Neural cell (in vitro differentiated cells): ENCODE measurements around the gene USP22. TPM values are rescaled to one million over a fixed set of nuclear protein-coding genes. Genes with fewer than 3 reads are reported as not detected.

Experiments used
- H2AFZ ChIP-seq: fragments of 200-600, 300-800 bp; sonication (generic), shearing (Covaris generic); 2 replicates; pipeline ENCODE4 v1.6.0; 2014; ENCODE audit warnings: low read depth, mild to moderate bottlenecking, antibody characterized with exemption, low read length, moderate library complexity
- H3F3A ChIP-seq: fragments of 200-600 bp; shearing (Covaris generic); 2 replicates; pipeline ENCODE4 v1.6.1; 2016; ENCODE audit warnings: mild to moderate bottlenecking, moderate library complexity, mixed read lengths, antibody characterized with exemption, low read length; ENCODE audit not compliant: insufficient read depth, poor library complexity, severe bottlenecking
- H3K27ac ChIP-seq: fragments of 200-600, 300-800 bp; sonication (generic), shearing (Covaris generic); 2 replicates; pipeline ENCODE4 v1.5.1; 2014; ENCODE audit warnings: mild to moderate bottlenecking, low read length, moderate library complexity
- H3K27me3 ChIP-seq: fragments of 300-800, 200-600 bp; sonication (generic), shearing (Covaris generic); 2 replicates; pipeline ENCODE4 v1.6.0; 2014; ENCODE audit warnings: mild to moderate bottlenecking, low read depth, low read length, moderate library complexity; ENCODE audit not compliant: insufficient read depth
- H3K36me3 ChIP-seq: fragments of 300-800, 200-600 bp; sonication (generic), shearing (Covaris generic); 2 replicates; pipeline ENCODE4 v1.5.1; 2014; ENCODE audit warnings: mild to moderate bottlenecking, antibody characterized with exemption, low read length, moderate library complexity; ENCODE audit not compliant: insufficient read depth
- H3K4me2 ChIP-seq: fragments of 300-800, 200-600 bp; sonication (generic), shearing (Covaris generic); 2 replicates; pipeline ENCODE4 v1.6.0; 2014; ENCODE audit warnings: mild to moderate bottlenecking, low read length
- H3K4me3 ChIP-seq: fragments of 300-800, 200-600 bp; sonication (generic), shearing (Covaris generic); 2 replicates; pipeline ENCODE4 v1.5.1; 2014; ENCODE audit warnings: mild to moderate bottlenecking, low read length, moderate library complexity
- H3K79me2 ChIP-seq: fragments of 200-600 bp; shearing (Covaris generic); replicated peaks from 2 replicates; pipeline ENCODE4 v1.6.0; 2014; ENCODE audit warnings: mild to moderate bottlenecking, low read length, moderate library complexity; ENCODE audit not compliant: insufficient read depth
- H3K9ac ChIP-seq: fragments of 300-800, 200-600 bp; sonication (generic), shearing (Covaris generic); 2 replicates; pipeline ENCODE4 v1.6.1; 2016; ENCODE audit warnings: mild to moderate bottlenecking, low read length, mixed read lengths
- H3K9me2 ChIP-seq: fragments of 200-600 bp; shearing (Covaris generic); 2 replicates; pipeline ENCODE4 v1.6.1; 2016; ENCODE audit warnings: mild to moderate bottlenecking, low read length, mixed read lengths; ENCODE audit not compliant: insufficient read depth
- H3K9me3 ChIP-seq: fragments of 200-600, 300-800 bp; sonication (generic), shearing (Covaris generic); 2 replicates; pipeline ENCODE4 v1.6.1; 2016; ENCODE audit warnings: mild to moderate bottlenecking, mixed run types, low read length, moderate library complexity, mixed read lengths
- H4K20me1 ChIP-seq: fragments of 200-600 bp; shearing (Covaris generic); 2 replicates; pipeline ENCODE4 v1.6.1; 2016; ENCODE audit warnings: mild to moderate bottlenecking, mixed run types; ENCODE audit not compliant: insufficient read depth
- EP300 ChIP-seq: fragments of 450-650 bp; conservative IDR thresholded peaks from 2 replicates; pipeline ENCODE4 v1.6.1; 2014; ENCODE audit warnings: antibody characterized with exemption, mild to moderate bottlenecking, moderate library complexity; ENCODE audit not compliant: poor library complexity, severe bottlenecking
- EZH2 ChIP-seq: fragments of 200-600, 300-800 bp; shearing (Covaris generic), sonication (generic); IDR thresholded peaks from 2 replicates; pipeline ENCODE4 v1.6.1; 2014; ENCODE audit warnings: antibody characterized with exemption, low read length, borderline replicate concordance, mild to moderate bottlenecking; ENCODE audit not compliant: insufficient read depth, poor library complexity, severe bottlenecking
- MXI1 ChIP-seq: fragments of 450-650 bp; conservative IDR thresholded peaks from 2 replicates; pipeline ENCODE4 v1.6.1; 2014; ENCODE audit warnings: antibody characterized with exemption, mild to moderate bottlenecking; ENCODE audit not compliant: poor library complexity, severe bottlenecking
- POLR2AphosphoS5 ChIP-seq: IDR thresholded peaks from 2 replicates; pipeline ENCODE4 v1.6.1; 2012
- RAD21 ChIP-seq: fragments of 450-650 bp; conservative IDR thresholded peaks from 2 replicates; pipeline ENCODE4 v1.6.1; 2014; ENCODE audit warnings: antibody characterized with exemption, mild to moderate bottlenecking, moderate library complexity
- SMC3 ChIP-seq: fragments of 450-650 bp; conservative IDR thresholded peaks from 2 replicates; pipeline ENCODE4 v1.6.1; 2014; ENCODE audit warnings: antibody characterized with exemption, mild to moderate bottlenecking, moderate library complexity; ENCODE audit not compliant: poor library complexity
- TAF1 ChIP-seq: IDR thresholded peaks from 2 replicates; pipeline ENCODE4 v1.6.1; 2012; ENCODE audit warnings: low read depth
- polyA plus RNA-seq: library from polyadenylated mRNA; depleted of rRNA; stranded (reverse); fragments of >200 nt; gene quantifications from 2 replicates; pipeline ENCODE4 v1.2.3, GENCODE V29; 2014
- TF ChIP-seq, protein P1 (sequence below): fragments of 450-650 bp; IDR thresholded peaks from 2 replicates; pipeline ENCODE4 v1.5.1; 2014; ENCODE audit warnings: antibody characterized with exemption, mild to moderate bottlenecking, moderate library complexity; ENCODE audit not compliant: poor library complexity, severe bottlenecking
- TF ChIP-seq, protein P2 (sequence below): IDR thresholded peaks from 2 replicates; pipeline ENCODE4 v1.6.1; 2012; ENCODE audit warnings: borderline replicate concordance

The USP22 gene
- polyA plus RNA-seq, 1 donor from 2014 or later = 269 TPM

DNA sequence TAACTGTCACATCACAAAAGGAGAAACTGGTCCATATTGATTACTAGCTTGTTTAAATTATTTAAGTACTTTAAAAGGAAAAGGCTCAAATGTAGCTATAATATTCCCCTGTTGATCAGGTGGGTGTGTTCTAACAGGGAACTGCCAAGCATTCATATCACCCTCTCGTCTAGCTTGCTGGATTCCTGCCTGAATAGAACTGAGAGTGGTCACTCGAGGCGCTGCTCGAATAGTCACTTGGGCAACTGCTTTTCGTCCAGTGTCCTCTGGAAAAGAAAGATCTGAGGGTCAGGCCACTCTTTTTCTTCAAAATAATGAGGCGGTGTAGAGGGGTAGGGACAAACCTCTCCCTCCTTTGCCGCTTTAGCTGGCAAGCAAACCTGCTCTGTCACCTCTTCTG lies 36.4 kb upstream of the USP22 start:
- H3K9me3 ChIP-seq = no peaks in the 10 kb centered on the region
- H3K9ac ChIP-seq = no peak overlapping the region
- H3K27ac ChIP-seq = no peak overlapping the region
- H3K36me3 ChIP-seq = no peaks in the 10 kb centered on the region
- H4K20me1 ChIP-seq = no peaks in the 10 kb centered on the region
- no peaks in the 10 kb centered on the region for H3K27me3 ChIP-seq
- no peak overlapping the region for H3K4me2 ChIP-seq
- H3K4me3 ChIP-seq = no peak overlapping the region
- H3F3A ChIP-seq = no peaks in the 10 kb centered on the region
- no peaks in the 10 kb centered on the region for H3K79me2 ChIP-seq
- TF ChIP-seq TAF1 = no peak
- TF ChIP-seq EZH2 = no peak
- TF ChIP-seq, protein P1, sequence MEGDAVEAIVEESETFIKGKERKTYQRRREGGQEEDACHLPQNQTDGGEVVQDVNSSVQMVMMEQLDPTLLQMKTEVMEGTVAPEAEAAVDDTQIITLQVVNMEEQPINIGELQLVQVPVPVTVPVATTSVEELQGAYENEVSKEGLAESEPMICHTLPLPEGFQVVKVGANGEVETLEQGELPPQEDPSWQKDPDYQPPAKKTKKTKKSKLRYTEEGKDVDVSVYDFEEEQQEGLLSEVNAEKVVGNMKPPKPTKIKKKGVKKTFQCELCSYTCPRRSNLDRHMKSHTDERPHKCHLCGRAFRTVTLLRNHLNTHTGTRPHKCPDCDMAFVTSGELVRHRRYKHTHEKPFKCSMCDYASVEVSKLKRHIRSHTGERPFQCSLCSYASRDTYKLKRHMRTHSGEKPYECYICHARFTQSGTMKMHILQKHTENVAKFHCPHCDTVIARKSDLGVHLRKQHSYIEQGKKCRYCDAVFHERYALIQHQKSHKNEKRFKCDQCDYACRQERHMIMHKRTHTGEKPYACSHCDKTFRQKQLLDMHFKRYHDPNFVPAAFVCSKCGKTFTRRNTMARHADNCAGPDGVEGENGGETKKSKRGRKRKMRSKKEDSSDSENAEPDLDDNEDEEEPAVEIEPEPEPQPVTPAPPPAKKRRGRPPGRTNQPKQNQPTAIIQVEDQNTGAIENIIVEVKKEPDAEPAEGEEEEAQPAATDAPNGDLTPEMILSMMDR = no peak
- no peak for TF ChIP-seq SMC3
- TF ChIP-seq EP300 = no peak
- TF ChIP-seq RAD21 = no peak
- TF ChIP-seq MXI1 = no peak
- no peak for TF ChIP-seq POLR2AphosphoS5
- TF ChIP-seq, protein P2, sequence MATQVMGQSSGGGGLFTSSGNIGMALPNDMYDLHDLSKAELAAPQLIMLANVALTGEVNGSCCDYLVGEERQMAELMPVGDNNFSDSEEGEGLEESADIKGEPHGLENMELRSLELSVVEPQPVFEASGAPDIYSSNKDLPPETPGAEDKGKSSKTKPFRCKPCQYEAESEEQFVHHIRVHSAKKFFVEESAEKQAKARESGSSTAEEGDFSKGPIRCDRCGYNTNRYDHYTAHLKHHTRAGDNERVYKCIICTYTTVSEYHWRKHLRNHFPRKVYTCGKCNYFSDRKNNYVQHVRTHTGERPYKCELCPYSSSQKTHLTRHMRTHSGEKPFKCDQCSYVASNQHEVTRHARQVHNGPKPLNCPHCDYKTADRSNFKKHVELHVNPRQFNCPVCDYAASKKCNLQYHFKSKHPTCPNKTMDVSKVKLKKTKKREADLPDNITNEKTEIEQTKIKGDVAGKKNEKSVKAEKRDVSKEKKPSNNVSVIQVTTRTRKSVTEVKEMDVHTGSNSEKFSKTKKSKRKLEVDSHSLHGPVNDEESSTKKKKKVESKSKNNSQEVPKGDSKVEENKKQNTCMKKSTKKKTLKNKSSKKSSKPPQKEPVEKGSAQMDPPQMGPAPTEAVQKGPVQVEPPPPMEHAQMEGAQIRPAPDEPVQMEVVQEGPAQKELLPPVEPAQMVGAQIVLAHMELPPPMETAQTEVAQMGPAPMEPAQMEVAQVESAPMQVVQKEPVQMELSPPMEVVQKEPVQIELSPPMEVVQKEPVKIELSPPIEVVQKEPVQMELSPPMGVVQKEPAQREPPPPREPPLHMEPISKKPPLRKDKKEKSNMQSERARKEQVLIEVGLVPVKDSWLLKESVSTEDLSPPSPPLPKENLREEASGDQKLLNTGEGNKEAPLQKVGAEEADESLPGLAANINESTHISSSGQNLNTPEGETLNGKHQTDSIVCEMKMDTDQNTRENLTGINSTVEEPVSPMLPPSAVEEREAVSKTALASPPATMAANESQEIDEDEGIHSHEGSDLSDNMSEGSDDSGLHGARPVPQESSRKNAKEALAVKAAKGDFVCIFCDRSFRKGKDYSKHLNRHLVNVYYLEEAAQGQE = no peak
- no peak overlapping the region for H2AFZ ChIP-seq
- no peaks in the 10 kb centered on the region for H3K9me2 ChIP-seq

DNA sequence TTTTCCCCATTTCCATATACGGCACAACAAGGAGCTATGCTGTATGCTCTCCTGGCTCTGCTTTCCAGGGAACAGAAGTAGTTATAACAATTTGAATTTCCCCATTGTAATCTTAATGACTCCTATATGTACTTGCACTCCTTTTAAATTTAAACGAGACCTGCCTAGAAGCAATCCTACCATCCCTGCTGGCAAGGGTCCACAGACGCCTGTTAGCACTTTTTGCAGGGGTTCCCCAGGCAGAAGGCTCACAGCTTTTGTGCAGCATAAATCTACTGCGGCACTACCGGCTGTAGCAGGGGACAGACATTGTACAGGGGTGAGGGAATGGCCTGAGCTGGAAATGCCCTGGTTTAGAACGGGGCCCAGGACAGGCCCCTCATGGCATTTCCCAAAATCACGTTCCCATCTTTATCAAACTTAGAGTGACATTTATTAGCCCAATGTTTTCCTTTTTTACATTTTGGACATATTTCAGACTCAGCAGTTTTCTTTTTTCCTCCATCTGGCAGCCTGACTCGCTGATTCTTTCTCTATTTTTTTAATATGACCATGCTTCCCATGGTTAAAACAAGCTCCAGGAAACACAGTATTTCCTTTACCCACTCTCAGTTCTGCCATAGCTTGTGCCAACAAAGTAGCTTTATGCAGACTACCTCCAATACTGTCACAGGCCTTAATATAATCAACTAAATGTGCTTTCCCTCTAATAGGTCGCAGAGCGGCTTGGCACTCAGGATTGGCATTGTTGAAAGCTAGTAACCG lies 35.4 kb upstream of the USP22 start:
- Histone ChIP-seq H3K9me3 (no peaks in the 10 kb centered on the region), H3K27ac (no peak overlapping the region), H3K27me3 (no peaks in the 10 kb centered on the region), H3K9ac (no peak overlapping the region), H3F3A (no peaks in the 10 kb centered on the region), H3K9me2 (no peaks in the 10 kb centered on the region), H3K4me3 (no peak overlapping the region), H4K20me1 (no peaks in the 10 kb centered on the region), H3K79me2 (no peaks in the 10 kb centered on the region), H3K36me3 (no peaks in the 10 kb centered on the region), H3K4me2 (no peak overlapping the region), H2AFZ (no peak overlapping the region)
- TF ChIP-seq MXI1 (no peak), SMC3 (no peak), RAD21 (no peak), POLR2AphosphoS5 (no peak), EP300 (no peak), EZH2 (no peak), TAF1 (no peak)
- TF ChIP-seq, protein P1 = no peak
- TF ChIP-seq, protein P2 = no peak
